AG08396 (cell line): ENCODE results near the gene CLCN2.

Experiments used
- DNase-seq: peaks from one replicate; pipeline ENCODE4 v3.0.0; 2012; ENCODE audit warnings: low spot score, mixed read lengths

The CLCN2 gene

DNA sequence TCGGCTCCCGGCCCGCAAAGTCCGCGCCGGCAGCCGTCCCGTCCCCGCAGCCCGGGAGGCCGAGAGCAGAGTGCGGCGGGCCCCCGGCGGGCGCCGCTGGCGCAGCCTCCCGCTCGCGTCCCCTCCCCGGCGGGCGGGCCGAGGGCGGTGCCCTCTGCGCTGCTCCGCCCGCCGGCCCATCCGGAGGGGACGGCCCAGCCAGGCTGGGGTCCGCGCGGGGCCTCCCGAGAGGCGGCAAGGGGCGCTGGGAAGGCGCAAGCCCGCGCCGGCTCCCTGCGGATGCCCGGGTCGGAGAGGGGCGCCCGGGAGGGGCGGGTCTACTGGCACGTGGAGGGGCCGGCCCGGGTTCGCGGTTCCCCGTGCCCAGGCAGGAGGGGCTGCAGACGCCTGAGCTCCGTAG lies at the start of gene CLCN2, which contains the start of gene POLR2H:
TSS of gene CLCN2 (minus strand) at position 74 of the 400 bp plus-strand sequence. CDS start 126 bp downstream, outside the sequence.
TSS of gene POLR2H (plus strand) at position 179 of the 400 bp plus-strand sequence. CDS start 1,783 bp downstream, outside the sequence.
- peak; percentile 82 for DNase-seq

DNA sequence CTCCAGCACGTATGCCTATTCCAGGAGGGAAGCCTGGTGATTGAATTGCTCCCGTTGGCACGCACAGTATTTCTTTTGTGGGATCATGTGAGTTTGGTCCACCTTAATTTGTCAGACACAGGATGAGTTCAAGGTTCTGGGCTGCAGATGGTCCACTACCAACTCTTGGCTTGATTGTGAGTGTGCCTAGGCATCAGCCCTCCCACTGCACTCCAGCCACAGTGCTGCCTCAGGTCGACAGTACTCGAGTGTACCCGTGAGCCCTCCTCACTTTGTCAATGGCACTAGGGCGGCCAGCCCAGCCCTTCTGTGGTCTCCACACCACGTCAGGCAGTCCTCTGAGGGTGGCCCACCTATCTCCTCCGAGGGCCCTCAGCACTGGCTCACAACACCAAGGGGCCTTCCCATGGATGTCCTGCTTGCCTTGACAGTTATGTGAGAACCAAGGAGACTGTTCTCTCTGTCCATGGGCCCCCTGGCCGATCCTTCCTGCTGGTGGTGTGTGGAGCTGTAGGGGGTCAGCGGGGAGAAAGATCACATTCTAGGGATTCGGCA lies 48.6 kb upstream of the CLCN2 start:
- DNase-seq, result no peak

DNA sequence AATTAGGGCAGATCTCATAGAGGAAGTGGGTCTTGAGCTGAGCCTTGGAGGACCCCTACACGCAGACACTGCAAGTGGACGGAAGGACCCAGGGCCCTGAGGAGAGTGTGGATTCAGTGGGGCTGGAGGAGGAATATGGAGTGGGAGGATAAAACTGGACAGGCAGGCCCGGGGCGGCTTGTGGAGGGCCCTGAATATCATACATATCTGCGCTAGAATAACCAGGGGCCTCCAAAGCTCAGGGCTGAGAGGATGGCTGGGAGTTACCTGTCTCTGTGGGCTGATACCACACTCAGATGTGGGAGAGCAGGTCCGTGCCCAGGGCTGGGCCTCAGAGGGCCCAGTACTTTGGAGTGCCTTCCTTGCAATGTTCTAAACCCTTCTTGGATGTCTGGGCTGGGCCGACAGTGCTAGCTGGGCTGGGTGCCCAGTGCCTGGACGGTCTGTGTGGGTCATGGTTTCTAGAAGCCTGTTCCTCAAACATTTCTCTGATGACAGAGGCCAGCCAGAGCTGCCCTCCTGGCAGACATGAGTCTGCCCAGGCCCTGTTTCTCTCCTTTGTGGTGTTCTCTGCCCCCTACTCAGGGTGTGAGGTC lies 48.0 kb upstream of the CLCN2 start:
- DNase-seq, result no peak

DNA sequence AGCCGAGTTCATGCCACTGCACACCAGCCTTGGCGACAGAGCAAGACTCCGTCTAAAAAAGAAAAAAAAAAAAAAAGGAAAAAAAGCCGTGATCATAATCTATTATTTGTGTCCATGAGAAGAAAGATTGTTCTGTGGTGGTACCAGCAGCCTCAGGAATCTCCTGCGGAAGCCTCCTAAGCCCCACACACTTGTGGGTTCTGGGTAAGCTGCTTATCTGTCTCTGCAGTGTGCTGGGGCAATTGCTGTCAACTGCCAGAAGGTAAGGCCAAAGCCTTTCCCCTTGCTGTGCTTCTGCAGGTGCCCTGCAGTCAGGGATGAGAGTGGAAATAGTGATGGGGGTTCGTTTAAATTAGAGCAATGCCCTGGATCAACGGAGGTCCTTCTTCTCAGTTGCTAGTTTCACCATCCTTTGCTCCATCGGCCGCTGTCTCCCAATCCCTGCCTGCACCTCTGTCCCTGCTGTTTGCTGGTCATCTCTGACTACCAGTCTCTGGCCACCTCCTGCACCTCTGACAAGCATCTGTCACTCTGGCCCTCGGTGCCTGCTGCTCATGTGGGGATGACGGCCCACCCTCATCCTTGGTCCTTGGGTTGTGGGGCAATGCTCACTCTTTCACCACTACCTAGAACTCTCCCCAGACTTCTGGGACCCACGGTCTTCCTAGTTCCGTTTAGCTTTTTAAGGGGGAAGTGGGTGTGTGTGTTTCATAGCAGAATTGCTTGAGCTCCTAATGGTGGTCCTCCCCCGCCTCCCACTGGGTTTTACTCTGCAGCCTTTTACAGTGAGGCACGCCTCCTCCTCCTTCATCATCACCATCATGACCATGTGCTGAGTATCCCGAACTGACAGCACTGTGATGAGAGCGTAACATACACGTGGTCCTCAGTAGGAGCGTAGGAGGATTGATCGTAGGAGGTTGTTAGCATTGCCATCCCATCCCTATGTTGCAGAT lies 43.9 kb upstream of the CLCN2 start:
- no peak for DNase-seq

DNA sequence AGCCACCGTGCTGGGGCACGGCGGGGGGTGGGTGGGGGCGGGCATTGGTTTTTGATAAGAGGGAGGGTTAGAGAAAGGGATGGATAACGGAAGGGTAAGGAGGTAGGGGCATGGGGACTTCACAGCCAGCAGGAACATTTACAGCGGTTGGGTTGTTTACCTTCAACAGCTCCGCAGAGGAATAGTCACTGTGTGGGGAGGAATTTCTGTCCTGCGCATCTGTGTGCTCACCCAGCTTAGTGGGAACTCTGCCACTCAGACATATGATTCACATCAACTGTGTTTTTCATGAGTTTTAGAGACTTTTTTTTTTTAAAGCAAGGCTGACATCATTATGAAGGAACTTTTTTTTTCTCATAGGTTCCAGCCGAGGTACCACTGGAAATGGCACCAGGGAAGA lies 38.0 kb upstream of the CLCN2 start:
- peak; percentile 90 for DNase-seq

DNA sequence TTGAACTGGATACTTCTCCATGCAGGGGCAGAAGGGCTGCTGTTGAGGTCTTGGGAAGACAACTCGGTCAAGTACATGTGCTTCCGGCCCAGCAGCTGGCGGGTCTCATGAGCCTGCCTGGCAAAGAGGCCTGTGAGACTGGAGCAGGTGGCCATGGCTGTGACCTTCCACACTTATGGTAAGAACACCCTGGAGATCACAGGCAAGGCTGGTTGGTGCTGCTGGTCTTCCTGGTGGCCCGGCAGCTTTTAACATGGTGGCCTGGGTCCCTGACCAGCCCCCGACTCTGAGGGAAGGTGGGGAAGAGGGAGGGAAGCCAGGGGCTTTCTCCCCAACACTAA lies 33.9 kb upstream of the CLCN2 start:
- DNase-seq, result no peak

DNA sequence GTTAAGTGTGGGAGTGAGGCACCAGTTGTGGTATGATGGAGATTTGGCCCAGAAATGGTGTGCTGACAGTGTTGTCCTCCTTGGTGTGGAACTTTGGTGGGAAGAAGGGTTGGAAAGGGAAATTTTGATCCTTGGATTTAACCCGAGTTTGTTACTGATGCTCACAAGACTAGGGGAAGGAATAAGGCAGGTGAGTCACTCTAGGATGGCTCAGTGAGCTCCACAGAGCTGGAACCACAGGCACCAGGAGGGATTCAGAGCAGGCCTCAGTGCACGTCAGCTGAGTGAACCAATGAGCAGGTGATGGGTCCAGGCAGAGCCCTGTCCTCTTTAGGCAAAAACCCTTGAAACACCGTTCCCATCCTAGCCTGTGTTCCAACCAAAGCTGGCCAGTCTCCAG lies 29.9 kb upstream of the CLCN2 start:
- DNase-seq, result no peak

DNA sequence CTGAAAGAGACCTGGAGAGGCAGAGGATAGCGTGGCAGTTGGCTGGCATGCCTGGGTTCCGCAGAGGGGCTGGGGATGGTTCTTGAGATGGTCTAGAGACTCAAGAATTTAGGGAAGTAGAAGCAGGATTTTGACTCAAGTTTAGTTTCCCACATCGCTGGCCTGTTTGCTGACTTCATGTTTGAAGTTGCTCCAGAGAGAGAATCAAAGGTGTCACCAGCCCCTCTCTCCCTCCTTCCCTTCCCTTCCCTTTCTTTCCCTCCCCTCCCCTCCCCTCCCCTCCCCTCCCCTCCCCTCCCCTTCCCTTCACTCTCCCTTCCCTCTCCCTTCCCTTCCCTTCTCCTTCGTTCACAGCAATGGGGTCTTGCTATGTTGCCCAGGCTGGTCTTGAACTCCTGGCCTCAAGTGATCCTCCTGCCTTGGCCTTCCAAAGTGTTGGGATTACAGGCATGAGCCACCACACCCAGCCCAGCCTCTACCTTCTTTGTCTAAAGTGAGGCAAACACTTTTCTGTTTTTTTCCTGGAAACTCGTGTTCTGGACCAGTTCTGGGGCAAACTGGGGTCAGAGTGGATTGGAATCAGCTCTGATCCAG lies 28.6 kb upstream of the CLCN2 start:
- DNase-seq, result no peak

DNA sequence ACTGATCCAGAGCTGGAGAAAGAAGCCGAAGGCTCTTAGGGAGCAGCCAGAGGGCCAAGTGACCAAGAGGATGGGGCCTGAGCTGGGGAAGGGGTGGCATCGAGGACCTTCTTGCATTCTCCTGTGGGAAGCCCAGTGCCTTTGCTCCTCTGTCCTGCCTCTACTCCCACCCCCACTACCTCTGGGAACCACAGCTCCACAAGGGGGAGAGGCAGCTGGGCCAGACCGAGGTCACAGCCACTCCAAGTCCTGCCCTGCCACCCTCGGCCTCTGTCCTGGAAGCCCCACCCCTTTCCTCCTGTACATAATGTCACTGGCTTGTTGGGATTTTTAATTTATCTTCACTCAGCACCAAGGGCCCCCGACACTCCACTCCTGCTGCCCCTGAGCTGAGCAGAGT lies 28.0 kb upstream of the CLCN2 start:
- DNase-seq, result no peak

DNA sequence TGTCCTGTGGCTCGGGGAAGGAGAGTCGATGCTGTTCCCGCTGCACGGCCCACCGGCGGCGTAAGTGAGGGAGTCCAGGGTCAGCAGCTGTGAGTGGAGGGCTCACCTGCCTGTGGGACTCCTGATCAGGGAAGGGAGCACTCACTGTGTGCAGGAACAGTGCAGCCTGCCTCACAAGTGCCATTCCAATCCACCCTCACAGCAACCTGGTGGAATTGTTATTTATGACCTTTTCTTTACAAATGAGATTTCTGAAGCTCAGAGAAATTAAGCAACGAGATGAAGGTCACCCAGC lies 27.5 kb upstream of the CLCN2 start:
- DNase-seq, result no peak

DNA sequence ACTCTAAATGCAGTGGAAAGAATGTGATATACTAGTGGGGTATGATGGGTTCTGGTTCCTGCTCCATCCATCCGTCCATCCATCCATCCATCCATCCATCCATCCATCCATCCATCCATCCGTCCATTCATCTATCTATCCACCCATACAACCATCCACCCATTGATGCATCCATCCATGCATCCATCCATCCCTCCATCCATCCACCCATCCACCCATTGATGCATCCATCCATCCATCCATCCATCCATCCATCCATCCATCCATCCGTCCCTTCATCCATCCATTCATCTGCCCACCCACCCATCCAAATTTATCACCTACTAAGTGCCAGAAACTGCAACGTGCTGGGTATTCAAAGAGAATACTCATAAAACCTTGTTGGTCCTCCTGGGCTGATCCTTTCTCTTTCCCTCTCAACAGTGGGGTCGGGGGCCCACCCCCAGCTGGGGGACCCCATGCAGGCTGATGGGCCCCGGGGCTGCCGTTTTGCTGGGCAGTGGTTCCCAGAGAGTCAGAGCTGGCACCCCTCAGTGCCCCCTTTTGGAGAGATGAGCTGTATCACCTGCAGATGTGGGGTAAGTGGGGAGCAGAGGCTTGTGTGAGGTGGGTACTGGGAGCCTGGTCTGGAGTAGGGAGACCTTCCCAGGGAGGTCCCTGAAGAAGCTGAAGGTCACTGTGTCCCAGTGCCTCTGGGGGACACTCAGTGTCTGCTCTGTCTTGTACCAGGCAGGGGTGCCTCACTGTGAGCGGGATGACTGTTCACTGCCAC lies 26.9 kb upstream of the CLCN2 start:
- no peak for DNase-seq

DNA sequence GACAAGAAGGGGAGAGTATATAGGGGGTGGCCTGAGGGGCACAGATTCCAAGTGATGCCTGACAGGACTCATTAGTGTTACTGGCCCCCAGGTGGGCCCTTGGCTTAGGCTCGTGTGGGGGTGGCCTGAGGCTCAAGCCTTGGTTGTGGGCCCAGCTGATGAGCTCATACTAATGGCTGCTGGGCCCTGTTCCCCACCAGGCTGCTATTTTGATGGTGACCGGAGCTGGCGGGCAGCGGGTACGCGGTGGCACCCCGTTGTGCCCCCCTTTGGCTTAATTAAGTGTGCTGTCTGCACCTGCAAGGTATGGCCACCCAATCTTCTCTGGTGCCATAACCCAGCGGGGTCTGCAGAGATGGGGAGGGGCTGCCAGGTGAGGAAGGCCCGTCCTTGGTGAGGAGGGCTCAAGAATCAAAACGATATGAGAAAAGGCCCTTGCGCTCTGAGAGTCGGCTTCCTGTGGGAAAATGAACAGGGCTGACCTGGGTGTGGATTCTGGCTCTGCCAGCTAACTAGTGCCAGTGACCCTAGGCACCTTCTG lies 25.8 kb upstream of the CLCN2 start:
- DNase-seq, result no peak

DNA sequence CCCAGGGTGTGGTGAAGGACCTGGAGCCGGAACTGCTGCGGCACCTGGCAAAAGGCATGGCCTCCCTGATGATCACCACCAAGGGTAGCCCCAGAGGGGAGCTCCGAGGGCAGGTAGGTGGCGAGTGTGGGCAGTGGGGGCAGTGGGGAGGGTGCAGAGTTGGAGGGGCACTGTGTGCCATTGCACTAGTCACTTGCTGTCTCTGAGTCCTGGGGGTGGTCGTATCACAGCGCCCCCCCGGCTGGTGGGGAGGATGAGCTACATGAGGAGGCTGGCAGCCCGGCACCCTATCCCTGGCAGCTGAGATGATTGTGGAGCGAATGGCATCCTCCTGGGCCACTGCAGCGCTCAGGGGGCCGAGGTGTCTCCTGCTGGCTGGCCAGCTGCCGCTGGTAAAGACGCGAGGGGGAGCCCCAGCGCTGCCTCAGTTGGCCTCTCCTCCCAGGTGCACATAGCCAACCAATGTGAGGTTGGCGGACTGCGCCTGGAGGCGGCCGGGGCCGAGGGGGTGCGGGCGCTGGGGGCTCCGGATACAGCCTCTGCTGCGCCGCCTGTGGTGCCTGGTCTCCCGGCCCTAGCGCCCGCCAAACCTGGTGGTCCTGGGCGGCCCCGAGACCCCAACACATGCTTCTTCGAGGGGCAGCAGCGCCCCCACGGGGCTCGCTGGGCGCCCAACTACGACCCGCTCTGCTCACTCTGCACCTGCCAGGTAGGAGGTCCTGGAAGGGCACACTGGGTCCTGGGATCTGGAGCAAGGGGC lies 24.8 kb upstream of the CLCN2 start:
- no peak for DNase-seq

DNA sequence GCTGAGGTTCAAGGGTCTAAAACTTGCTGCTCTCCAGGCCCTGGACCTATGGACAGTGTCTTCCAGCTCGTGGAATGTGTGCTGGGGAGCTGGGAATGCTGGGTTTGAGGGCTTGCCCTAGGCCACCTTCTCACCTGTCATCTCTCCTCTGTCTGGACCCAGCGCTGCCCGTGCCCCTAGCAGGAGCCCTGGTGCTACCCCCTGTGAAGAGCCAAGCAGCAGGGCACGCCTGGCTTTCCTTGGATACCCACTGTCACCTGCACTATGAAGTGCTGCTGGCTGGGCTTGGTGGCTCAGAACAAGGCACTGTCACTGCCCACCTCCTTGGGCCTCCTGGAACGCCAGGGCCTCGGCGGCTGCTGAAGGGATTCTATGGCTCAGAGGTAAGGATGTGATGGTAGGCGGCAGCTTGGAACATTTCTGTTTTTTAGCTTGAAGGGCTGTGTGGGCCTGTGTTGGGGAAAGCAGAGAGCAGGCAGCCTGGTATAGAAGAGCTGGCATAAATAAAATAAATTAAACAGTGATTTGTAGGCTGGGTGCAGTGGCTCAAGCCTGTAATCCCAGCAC lies 23.5 kb upstream of the CLCN2 start:
- no peak for DNase-seq

DNA sequence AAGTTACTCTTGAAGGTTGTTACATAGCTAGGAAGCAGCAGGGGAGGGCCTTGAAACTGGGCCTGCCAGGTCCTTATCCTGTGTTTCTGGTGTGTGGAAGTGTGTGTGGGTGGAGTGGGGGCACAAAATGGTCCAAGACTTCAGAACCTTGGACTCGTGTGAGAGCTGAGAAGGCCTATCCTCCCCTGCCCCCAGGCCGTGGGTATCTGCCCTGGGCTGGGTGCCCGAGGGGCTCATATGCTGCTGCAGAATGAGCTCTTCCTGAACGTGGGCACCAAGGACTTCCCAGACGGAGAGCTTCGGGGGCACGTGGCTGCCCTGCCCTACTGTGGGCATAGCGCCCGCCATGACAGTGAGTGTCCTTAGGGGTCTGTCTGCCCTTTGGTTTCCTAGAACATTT lies 22.9 kb upstream of the CLCN2 start:
- DNase-seq, result no peak

DNA sequence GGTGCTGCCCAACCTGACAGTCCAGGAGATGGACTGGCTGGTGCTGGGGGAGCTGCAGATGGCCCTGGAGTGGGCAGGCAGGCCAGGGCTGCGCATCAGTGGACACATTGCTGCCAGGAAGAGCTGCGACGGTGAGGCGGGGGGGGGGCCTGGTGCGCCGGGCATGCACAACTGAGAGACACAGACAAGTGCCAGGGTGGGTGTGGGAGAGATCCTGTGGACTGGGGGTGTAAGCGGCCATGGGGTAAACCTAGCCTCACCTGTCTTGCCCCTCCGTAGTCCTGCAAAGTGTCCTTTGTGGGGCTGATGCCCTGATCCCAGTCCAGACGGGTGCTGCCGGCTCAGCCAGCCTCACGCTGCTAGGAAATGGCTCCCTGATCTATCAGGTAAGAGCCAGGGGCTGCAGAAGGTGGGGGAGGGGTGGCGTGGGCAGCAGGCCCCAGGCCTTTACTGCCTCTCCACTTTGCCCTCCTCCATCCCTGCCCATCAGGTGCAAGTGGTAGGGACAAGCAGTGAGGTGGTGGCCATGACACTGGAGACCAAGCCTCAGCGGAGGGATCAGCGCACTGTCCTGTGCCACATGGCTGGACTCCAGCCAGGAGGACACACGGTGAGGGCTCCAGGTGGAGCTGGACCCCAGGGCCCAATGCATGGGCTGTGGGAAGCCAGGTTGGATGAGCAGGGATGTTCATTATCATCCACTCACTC lies 21.8 kb upstream of the CLCN2 start:
- DNase-seq, result no peak

DNA sequence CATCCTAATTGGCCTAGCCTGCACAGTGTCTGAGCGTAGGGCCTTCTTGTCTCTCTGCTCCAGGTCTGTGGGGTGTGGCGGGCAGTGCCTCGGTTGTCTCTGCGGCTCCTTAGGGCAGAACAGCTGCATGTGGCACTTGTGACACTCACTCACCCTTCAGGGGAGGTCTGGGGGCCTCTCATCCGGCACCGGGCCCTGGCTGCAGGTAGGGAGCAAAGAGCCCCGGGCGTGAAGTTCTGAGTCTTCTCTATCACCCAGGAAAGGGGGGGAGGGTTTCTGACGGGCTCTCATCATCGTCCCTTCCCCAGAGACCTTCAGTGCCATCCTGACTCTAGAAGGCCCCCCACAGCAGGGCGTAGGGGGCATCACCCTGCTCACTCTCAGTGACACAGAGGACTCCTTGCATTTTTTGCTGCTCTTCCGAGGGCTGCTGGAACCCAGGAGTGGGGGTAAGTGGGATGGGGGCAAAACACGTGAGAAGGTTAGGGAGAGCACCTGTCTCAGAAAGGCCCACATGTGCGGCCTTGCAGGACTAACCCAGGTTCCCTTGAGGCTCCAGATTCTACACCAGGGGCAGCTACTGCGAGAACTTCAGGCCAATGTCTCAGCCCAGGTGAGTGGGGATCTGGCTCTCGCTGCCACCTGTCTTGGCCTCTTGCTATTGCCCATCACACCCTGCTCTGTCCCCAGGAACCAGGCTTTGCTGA lies 21.1 kb upstream of the CLCN2 start:
- DNase-seq, result no peak

DNA sequence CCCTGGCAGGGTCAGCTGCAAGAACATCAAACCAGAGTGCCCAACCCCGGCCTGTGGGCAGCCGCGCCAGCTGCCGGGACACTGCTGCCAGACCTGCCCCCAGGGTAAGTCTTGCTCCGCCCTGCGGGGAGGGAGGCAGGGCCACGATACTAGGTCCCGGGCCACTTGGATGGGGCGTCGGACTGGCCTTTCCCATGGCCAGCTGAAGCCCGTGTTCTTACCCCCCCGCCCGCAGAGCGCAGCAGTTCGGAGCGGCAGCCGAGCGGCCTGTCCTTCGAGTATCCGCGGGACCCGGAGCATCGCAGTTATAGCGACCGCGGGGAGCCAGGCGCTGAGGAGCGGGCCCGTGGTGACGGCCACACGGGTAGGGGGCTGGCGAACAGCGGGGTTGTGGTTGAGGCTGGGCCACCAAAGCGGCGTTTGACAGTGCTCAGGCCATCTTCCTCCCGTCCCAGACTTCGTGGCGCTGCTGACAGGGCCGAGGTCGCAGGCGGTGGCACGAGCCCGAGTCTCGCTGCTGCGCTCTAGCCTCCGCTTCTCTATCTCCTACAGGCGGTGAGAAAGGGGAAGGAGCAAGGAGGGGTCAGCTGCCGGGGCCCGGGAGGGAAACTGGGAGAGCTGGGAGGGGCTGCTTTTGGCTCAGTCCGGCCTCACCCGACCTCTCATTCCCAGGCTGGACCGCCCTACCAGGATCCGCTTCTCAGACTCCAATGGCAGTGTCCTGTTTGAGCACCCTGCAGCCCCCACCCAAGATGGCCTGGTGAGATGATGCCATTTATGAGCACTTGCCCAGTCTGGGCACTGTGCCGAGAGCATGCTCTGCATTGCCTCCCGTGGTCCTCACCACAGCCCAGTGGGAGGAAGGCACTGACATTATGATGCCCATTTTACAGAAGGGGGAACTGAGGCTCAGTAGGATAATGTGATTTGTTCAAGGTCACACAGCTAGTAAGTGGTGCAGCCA lies 20.1 kb upstream of the CLCN2 start:
- no peak for DNase-seq
